Posterior cingulate gyrus (tissue), 11 donors: ENCODE results near the gene CELSR1.

Experiments used
- DNase-seq, 10 donors: peaks; one replicate each; pipeline versions ENCODE4 v3.0.0 to v3.0.0-alpha.2; 2020 to 2021; ENCODE audit warnings: mixed read lengths in 3 of 10
- intact Hi-C: fragments of 100-400 bp; cut with DNase I; formaldehyde crosslinking; loops from one replicate; pipeline ENCODE4 v1.15.1; 2023

The CELSR1 gene

GRCh38 chr22:46537225-46537945 is at the start of gene CELSR1:
TSS of gene CELSR1 (minus strand) at chr22:46537620. CDS start at chr22:46537170, 450 bp downstream.
- intact Hi-C loops, result no loop called here

DNA sequence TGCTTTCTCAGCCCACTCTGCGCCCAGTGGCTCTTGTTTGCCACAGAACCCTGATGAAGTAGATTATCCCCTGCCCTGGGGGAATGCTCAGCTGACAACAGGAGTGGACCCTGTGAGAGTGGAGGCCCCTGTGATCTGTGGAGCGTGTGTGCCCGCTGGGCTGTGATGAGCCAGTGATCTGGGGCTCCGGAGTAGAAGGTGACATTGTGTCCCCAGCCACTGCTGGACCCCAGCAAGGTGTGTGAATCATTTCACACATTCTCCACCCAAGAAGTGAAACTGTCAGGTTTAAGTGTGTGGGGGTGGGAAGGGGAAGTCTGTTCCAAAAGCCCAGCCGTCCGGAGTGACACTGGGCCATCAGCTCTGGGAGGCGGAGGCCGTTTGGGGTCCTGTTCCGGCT is 49.6 kb upstream of the CELSR1 start:
- peak in 2 of 10 donors; percentile 43 to 47 for DNase-seq
- intact Hi-C loops, result loop anchor here (10.0 kb wide), 1 partner anchor 68 kb away; no protein-coding TSS in a partner anchor

More at GRCh38 chr22:46537225-46537945, at the start of gene CELSR1:
- peak in 2 of 10 donors; percentile 70 to 72 for DNase-seq

- intact Hi-C loops, result loop anchor here (10.0 kb wide), 1 partner anchor 68 kb away; no protein-coding TSS in a partner anchor
- peak in 2 of 10 donors; percentile 57 to 60 for DNase-seq
Measured at GRCh38 chr22:46586531-46587011, 49.2 kb upstream of the CELSR1 start.

- intact Hi-C loops, result loop anchor here (10.0 kb wide), 1 partner anchor 69 kb away; no protein-coding TSS in a partner anchor
Measured at GRCh38 chr22:46586123-46586519, 48.7 kb upstream of the CELSR1 start.

GRCh38 chr22:46585340-46586122 is 48.1 kb upstream of the CELSR1 start:
- DNase-seq, result peak in 2 of 10 donors; percentile 54 to 70
- intact Hi-C loops, result loop anchor here (10.0 kb wide), 1 partner anchor 69 kb away; no protein-coding TSS in a partner anchor

More at GRCh38 chr22:46586123-46586519, 48.7 kb upstream of the CELSR1 start:
- DNase-seq, result peak in 1 of 10 donors; percentile 77

GRCh38 chr22:46584081-46584921 is 46.9 kb upstream of the CELSR1 start:
- peak in 5 of 10 donors; percentile 4 to 80 (median 66) for DNase-seq

GRCh38 chr22:46583571-46583970 is 46.2 kb upstream of the CELSR1 start:
- intact Hi-C loops, result loop anchor here (10.0 kb wide), 1 partner anchor 71 kb away; no protein-coding TSS in a partner anchor
- DNase-seq, result peak in 4 of 10 donors; percentile 2 to 62 (median 36)

More at GRCh38 chr22:46584081-46584921, 46.9 kb upstream of the CELSR1 start:
- intact Hi-C loops, result loop anchor here (10.0 kb wide), 1 partner anchor 70 kb away; no protein-coding TSS in a partner anchor

- DNase-seq, result peak in 4 of 10 donors; percentile 5 to 73 (median 37)
- intact Hi-C loops, result loop anchor here (10.0 kb wide), 1 partner anchor 72 kb away; no protein-coding TSS in a partner anchor
Measured at GRCh38 chr22:46582281-46582933, 45.0 kb upstream of the CELSR1 start.

- peak in 4 of 10 donors; percentile 7 to 68 (median 60) for DNase-seq
- intact Hi-C loops, result loop anchor here (10.0 kb wide), 1 partner anchor 73 kb away; no protein-coding TSS in a partner anchor
Measured at GRCh38 chr22:46581538-46582244, 44.3 kb upstream of the CELSR1 start.

DNA sequence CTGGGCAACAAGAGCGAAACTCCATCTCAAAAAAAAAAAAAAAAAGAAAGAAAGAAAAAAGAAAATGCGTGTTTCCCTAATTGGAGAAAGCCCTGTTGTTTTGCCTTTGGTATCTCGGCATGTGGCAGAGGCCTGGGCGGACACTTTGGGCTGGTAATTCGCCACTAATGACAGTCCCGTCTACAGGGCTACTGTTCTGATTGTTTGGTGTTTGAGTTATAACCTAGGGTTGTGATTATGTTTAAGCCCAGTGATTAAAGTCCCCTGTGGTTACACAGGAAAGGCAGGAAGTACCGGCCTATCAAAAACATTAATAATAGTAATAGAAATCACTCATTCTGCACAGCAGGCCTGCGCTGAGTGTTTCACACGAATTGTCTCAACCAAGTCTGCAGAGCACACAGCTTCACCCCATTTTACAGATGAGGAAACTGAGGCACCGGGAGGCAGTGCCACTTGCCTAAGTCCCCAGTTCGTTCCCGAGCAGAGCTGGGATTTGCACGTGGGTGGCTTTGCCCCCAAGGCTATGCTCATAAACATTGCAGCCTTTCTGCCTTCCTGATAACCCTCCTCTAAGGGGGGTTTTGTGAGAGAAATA is 43.6 kb upstream of the CELSR1 start:
- intact Hi-C loops, result loop anchor here (10.0 kb wide), 1 partner anchor 74 kb away; no protein-coding TSS in a partner anchor
- DNase-seq, result peak in 3 of 10 donors; percentile 2 to 25 (median 18)

DNA sequence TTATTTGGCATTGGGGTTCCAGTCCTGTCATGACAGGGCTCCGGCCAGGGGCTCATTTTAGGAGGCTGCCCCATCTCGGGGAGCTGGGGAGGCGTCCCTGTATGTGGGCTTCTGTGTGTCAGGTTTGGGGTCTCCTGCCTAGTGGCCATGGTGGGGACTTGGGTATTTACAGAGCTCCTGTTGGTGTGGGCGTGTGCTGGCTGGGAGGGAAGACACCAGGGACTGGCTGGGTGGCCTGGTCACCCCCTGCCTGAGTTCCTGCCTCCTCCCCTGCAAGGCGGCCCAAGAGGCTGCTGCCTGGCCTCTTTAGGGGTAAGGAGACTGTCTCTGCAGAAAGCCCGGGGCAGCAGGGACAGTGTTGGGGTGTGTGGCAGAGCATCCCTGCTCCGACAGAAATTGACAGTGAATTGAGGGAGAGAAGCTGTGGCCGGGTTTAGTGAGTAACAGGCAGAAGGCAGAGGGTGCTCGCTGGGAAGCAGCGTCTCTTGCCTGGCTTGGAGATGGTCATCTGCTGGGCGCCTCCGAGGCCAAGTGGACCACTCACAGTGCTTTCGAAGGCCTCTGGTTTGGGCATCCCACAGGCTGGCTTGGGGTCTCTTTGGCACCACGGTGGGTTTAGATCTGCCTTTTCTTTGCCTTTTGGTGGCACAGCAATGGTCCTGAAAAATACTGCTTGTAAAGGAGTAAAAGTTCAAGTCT is 42.5 kb upstream of the CELSR1 start:
- DNase-seq, result peak in 4 of 10 donors; percentile 7 to 76 (median 32)

DNA sequence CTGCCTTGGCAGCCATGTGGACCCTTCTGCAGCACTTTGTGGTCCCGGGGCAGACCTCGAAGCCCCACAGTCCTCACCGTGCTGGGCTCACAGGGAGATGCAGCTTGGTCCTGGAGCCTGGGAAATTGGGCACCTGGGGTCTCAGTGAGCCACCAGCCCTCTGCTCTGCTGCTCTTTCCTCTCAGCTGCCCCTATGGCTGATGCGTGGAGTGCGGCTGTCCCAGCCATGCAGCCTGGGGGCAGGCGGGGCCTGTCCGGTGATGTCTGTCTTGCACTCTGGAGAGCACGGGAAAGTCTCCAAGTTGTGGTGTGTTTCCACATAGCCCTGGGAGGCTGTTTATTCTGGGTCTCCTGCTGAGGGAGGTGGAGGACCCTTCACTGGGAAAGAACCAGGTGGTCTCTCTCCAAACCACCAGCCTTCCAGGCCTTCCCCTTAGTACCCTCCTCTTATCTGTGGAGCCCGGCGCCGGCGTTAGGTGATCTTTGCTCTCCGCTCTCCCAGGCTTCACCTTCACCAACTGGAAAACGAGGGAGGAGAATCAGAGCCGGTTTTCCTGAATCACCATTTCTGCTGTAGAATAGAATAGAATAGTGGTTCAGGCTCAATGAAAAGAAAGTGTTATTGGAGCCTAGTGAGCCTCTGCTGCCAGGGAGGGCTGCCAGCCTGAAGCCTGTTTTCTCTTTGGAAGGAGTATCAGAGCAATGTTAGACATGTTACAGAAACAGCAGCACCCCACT is 41.6 kb upstream of the CELSR1 start:
- peak in 5 of 10 donors; percentile 10 to 86 (median 70) for DNase-seq
- intact Hi-C loops, result no loop called here

More for the DNA sequence above, 42.5 kb upstream of the CELSR1 start:
- intact Hi-C loops, result loop anchor here (10.0 kb wide), 1 partner anchor 75 kb away; no protein-coding TSS in a partner anchor

DNA sequence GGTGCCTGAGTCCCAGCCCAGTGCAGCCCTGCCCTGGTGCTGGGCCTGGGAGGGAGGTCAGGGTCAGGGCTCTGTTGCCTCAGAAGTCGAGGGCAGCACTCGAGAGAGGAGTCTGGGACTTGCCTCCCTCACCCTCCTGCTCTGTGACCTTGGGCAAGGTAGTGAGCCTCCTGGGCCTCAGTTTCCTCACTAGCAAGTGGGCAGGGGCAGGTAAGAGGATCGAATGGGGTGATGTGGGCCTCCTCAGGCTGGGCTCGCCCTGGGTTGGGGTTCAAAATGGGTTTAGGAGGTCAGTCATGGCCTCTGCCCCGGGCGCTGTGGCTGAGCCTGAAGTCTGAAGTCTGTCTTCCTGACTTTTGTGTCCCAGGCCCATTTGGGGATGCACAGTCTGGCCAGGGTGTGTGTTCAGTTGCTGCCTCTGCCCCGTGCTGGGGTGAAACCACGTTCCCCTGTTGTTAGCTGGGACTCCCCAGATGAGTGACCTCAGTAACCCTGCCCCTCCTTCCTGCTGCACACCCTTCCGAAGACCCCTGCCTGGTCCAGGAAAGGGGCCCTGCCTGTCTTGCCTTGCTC is 40.9 kb upstream of the CELSR1 start:
- intact Hi-C loops, result no loop called here
- peak in 3 of 10 donors; percentile 6 to 77 (median 57) for DNase-seq

DNA sequence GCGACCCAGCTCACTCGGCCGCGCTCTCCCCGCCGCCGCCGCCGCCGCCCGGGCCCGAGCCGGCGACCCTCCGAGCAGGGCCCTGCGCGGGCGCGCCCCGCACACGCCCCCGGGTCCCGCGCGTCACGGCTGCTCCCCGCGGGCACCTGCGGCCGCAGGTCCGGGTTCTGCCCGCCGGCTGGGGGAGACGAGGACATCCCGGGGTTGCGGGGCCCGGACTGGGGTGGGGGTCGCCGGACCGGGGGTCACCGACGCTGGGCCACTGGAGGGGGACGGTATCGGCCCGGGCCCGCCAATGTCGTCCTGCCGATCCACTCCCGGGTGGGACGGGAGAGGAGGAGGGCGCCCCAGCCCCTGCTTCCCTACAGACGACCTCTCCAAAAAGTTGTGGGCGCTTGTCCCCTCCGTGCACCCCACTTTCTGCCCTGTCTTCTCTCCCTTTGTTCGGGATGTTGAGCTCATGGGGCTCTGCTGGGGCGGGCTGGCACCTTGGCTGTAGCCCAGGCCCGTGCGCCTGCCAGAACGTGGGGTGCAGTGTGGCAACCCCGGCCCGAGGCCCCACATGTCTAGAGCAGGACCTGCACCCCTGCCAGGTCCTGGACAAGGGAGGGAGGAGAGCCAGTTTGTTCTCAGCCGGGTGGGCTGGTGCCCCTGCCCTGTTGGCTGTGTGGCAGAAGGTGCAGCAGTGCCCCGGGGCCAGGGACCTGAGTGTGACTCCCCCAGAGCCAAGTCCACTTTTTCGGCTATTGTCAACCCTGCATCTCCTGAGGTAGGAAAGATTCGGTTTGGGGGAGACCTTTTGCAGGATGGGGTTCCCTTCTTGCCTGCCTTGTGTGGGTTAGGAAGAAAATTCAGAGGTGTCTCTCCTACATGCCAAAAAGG is 40.2 kb upstream of the CELSR1 start:
- intact Hi-C loops, result no loop called here

More for the DNA sequence above, 40.2 kb upstream of the CELSR1 start:
- DNase-seq, result peak in 4 of 10 donors; percentile 8 to 84 (median 78)
